GM12801 (cell line): ENCODE results near the gene TPI1.

Source experiments
- TF ChIP-seq, protein P1 (sequence below): IDR thresholded peaks from one replicate; pipeline ENCODE4 v1.5.1; 2011; ENCODE audit warnings: control low read depth; ENCODE audit not compliant: insufficient read length; ENCODE audit errors: extremely low read depth

The TPI1 gene

DNA sequence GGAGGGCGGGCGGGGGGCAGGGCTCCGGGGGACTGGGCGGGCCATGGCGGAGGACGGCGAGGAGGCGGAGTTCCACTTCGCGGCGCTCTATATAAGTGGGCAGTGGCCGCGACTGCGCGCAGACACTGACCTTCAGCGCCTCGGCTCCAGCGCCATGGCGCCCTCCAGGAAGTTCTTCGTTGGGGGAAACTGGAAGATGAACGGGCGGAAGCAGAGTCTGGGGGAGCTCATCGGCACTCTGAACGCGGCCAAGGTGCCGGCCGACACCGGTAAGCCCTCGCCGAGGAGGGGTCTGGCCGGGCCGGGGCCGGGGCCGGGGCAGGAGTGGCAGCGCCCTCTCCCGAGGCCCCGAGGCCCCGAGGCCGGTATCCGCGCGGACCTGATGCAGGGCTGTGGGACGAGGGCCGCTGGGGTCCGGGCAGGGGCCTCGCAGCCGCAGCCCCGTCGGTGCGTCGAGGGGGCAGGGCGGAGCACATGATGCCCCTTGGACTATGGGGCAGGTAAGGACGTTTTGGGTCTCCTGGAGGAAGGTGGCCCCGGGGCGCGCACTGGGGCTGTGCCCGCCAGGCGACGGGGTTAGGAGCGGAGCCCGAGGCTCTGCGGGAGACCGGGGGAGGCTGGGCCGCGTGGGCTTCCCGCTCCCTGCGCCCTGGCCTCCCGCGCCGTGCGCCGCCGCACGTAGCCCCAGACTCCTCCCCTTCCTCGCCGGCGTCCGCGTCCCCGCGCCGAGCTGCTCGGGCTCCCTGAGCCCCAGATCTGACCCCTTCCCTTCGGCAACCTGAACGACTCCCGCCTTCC is at the start of gene TPI1:
Gene TPI1 (plus strand): TSS at position 119 of the 798 bp plus-strand sequence. CDS start 36 bp downstream, at position 155.
- TF ChIP-seq, protein P1, sequence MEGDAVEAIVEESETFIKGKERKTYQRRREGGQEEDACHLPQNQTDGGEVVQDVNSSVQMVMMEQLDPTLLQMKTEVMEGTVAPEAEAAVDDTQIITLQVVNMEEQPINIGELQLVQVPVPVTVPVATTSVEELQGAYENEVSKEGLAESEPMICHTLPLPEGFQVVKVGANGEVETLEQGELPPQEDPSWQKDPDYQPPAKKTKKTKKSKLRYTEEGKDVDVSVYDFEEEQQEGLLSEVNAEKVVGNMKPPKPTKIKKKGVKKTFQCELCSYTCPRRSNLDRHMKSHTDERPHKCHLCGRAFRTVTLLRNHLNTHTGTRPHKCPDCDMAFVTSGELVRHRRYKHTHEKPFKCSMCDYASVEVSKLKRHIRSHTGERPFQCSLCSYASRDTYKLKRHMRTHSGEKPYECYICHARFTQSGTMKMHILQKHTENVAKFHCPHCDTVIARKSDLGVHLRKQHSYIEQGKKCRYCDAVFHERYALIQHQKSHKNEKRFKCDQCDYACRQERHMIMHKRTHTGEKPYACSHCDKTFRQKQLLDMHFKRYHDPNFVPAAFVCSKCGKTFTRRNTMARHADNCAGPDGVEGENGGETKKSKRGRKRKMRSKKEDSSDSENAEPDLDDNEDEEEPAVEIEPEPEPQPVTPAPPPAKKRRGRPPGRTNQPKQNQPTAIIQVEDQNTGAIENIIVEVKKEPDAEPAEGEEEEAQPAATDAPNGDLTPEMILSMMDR: no peak

GRCh38 chr12:6817662-6818157 is 49.6 kb upstream of the TPI1 start:
- TF ChIP-seq, protein P1: no peak

- TF ChIP-seq, protein P1: no peak
Measured at GRCh38 chr12:6818222-6818621, 49.1 kb upstream of the TPI1 start.

DNA sequence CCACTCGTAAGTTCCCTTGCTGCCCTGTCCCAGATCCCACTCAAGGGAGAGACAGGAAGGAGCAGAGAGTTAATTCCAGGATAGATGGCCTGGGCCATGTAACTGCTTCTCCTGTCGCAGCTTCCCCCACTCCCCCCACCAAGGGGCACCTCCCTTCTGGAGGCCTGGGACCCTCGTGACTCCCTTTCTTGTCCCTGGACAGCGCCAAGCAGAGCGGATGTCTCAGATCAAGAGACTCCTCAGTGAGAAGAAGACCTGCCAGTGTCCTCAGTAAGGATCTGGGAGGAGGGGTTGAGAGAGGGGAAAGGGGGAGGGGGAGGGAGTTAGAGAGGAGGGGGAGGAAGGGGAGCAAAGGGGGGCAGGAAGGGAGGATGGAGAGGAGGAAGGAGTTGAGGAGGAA is 48.7 kb upstream of the TPI1 start:
- TF ChIP-seq, protein P1: no peak

GRCh38 chr12:6819106-6820030 is 48.0 kb upstream of the TPI1 start:
- TF ChIP-seq, protein P1: no peak

- TF ChIP-seq, protein P1: no peak
Measured at GRCh38 chr12:6820166-6820565, 47.2 kb upstream of the TPI1 start.

DNA sequence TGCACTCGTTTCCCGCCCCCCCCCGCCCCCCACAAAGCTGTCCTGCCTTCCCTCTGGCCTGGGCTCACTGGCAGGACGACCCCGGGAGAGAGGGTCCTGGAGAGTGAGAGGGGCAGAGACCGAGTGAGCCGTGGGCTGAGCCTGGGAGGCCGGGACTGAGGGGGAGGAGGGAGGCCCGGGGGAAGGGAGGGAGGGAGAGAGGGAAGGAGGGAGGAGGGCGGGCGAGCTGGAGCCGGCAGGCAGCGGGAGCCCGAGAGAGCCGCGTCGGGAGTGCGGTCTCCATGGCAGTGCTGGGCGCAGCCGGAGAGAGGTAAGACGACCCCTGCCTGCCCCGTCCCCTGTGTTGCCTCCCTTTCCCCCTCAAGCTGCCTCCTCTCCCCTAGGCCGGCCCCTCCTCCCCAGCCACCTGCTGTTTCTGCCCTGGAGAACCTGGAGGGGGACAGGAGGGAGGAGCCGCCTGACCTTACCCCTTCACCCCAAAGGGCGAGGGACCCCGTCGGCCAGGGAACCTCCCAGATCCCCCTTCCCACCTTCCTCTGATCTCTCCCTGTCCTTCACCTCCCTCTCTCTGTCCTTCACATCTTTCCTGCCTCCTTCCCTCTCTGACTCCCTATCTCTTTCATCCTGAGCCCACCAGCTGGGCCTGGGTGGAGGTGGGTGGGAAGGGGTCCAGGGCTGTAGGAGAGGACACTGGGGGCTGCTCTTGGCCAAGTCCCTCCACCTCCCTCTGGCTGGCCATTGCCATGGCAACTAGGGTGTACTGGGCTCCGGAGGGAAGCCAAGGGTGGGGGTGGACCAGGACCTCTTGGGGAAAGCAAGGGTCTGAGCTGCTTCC is 45.5 kb upstream of the TPI1 start, which contains the start of gene GPR162:
Gene GPR162 (plus strand): TSS at position 231 of the 835 bp plus-strand sequence. CDS start 2,078 bp downstream, outside the sequence.
- TF ChIP-seq, protein P1: no peak
